Measurements from ENCODE around the gene OR2D2.
"Not testable (repeated sequence)": the region's sequence is repeated elsewhere in the genome, so short reads cannot be mapped to it uniquely, and the experiment has no call there.

OR2D2 gene

GRCh38 chr11:6900327-6900999 lies 8.2 kb upstream of the OR2D2 start:
- DNase-seq (ENCODE audit: insufficient read length, low spot score) (no peak), FAIRE-seq (no peak)
- no peak for TF ChIP-seq CTCF (IDR thresholded peaks at IDR 0.05; ENCODE audit: insufficient read depth, missing control alignments)

GRCh38 chr11:6898911-6899310 lies 6.6 kb upstream of the OR2D2 start:
- no peak for DNase-seq (ENCODE audit: insufficient read length, low spot score)
- no peak for FAIRE-seq
- no peak for TF ChIP-seq CTCF (IDR thresholded peaks at IDR 0.05; ENCODE audit: insufficient read depth, missing control alignments)

DNA sequence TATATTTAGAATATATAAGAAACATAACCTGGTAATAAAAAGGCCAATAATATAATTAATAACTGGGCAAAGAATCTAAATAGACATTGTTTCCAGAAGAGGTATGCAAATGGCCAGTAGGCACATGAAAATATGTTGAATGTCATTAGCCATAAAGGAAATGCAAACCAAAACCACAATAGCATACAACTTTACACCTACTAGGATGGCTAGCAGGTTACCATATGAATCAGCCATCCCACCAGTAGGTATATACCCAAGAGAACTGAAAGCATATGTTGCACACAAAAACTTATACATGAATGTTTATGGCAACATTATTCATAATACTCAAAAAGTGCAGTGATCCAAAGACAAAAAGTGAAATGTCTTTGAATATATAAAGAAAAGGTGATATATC lies 2.7 kb upstream of the OR2D2 start:
- FAIRE-seq (no peak), DNase-seq (ENCODE audit: insufficient read length, low spot score) (no peak)
- TF ChIP-seq CTCF (IDR thresholded peaks at IDR 0.05; ENCODE audit: insufficient read depth, missing control alignments) = no peak

GRCh38 chr11:6894097-6894496 lies 1.8 kb upstream of the OR2D2 start:
- no peak for TF ChIP-seq CTCF (IDR thresholded peaks at IDR 0.05; ENCODE audit: insufficient read depth, missing control alignments)
- DNase-seq (ENCODE audit: insufficient read length, low spot score) (no peak), FAIRE-seq (no peak)

DNA sequence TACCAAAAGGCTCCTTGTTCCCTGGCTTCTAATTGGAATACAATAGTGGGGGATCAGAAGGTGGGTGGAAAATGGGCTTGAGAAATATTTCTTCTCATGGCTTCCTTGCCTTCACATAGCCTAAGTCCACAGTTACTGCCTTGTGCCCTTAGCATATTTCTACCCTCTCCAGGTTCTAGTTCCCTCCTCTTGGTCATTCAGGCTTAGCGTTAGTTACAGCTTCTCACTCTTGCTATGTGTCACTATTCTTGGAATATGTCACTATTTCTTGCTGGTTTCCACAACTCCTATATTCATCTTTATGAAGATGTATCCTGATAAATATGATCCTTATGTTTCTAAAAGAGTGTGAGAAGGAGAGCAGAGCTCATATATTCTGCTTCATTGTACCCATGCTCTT lies 2.5 kb downstream of the OR2D2 start:
- no peak for TF ChIP-seq CTCF (IDR thresholded peaks at IDR 0.05; ENCODE audit: insufficient read depth, missing control alignments)
- FAIRE-seq = no peak
- no peak for DNase-seq (ENCODE audit: insufficient read length, low spot score)

- FAIRE-seq = no peak
- no peak for DNase-seq (ENCODE audit: insufficient read length, low spot score)
- TF ChIP-seq CTCF (IDR thresholded peaks at IDR 0.05; ENCODE audit: insufficient read depth, missing control alignments) = no peak
Observed at GRCh38 chr11:6888830-6889229, 3.5 kb downstream of the OR2D2 start.

DNA sequence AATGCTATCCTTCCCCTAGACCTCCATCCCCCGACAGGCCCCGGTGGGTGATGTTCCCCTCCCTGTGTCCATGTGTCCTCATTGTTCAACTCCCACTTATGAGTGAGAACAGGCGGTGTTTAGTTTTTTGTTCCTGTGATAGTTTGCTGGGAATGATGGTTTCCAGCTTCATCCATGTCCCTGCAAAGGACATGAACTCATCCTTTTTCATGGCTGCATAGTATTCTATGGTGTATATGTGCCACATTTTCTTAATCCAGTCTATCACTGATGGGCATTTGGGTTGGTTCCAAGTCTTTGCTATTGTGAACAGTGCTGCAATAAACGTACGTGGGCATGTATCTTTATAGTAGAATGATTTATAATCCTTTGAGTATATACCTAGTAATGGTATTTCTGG lies 4.6 kb downstream of the OR2D2 start:
- not testable (repeated sequence) for DNase-seq (ENCODE audit: insufficient read length, low spot score); FAIRE-seq

GRCh38 chr11:6882751-6883150 lies 9.5 kb downstream of the OR2D2 start:
- no peak for TF ChIP-seq CTCF (IDR thresholded peaks at IDR 0.05; ENCODE audit: insufficient read depth, missing control alignments)
- FAIRE-seq = no peak
- no peak for DNase-seq (ENCODE audit: insufficient read length, low spot score)

All from D721Med (cell line).